ENCODE data around the gene MED15.

- TF ChIP-seq POLR2A (IDR thresholded peaks at IDR 0.05; ENCODE audit: low read depth, low read length): no peak
- TF ChIP-seq CTCF (conservative IDR thresholded peaks at IDR 0.05; ENCODE audit: low read depth, low read length): no peak
- no peak for TF ChIP-seq BHLHE40 (IDR thresholded peaks at IDR 0.05; ENCODE audit: low read depth, low read length)
- no peak for TF ChIP-seq MAZ (IDR thresholded peaks at IDR 0.05; ENCODE audit: borderline replicate concordance, low read depth, low read length)
- TF ChIP-seq RAD21 (IDR thresholded peaks at IDR 0.05; ENCODE audit: low read length): no peak
- TF ChIP-seq MXI1 (IDR thresholded peaks at IDR 0.05; ENCODE audit: borderline replicate concordance, low read depth, low read length): no peak
- TF ChIP-seq CHD1 (IDR thresholded peaks at IDR 0.05; ENCODE audit: low read depth, low read length): no peak
- TF ChIP-seq FOS (IDR thresholded peaks at IDR 0.05; ENCODE audit: low read depth, low read length): no peak
- TF ChIP-seq USF2 (IDR thresholded peaks at IDR 0.05; ENCODE audit: low read depth, low read length): no peak
- TF ChIP-seq MAFK (IDR thresholded peaks at IDR 0.05; ENCODE audit: low read depth, low read length): no peak
- TF ChIP-seq SMC3 (IDR thresholded peaks at IDR 0.05; ENCODE audit: low read depth, low read length): no peak
- no peak for TF ChIP-seq RCOR1 (IDR thresholded peaks at IDR 0.05; ENCODE audit: insufficient replicate concordance, low read length)
- no peak for TF ChIP-seq RFX5 (IDR thresholded peaks at IDR 0.05; ENCODE audit: low read depth, low read length)
- TF ChIP-seq CEBPB (IDR thresholded peaks at IDR 0.05; ENCODE audit: low read depth, low read length): no peak
Measured at GRCh38 chr22:20536590-20537324, 29.3 kb downstream of the MED15 start.

All from IMR-90 (cell line).